Measurements from ENCODE around the gene C6orf58.

The C6orf58 gene

GRCh38 chr6:127592964-127593363 lies 16.0 kb downstream of the C6orf58 start:
- peak; percentile 4 to 41 for DNase-seq

DNA sequence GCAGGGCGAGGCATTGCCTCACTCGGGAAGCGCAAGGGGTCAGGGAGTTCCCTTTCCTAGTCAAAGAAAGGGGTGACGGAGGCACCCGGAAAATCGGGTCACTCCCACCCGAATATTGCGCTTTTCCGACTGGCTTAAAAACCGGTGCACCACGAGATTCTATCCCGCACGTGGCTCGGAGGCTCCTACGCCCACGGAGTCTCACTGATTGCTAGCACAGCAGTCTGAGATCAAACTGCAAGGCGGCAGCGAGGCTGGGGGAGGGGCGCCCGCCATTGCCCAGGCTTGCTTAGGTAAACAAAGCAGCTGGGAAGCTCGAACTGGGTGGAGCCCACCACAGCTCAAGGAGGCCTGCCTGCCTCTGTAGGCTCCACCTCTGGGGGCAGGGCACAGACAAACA lies 16.5 kb downstream of the C6orf58 start:
- DNase-seq = peak in 1 of 2 experiments; percentile 1

GRCh38 chr6:127606131-127606562 lies 29.2 kb downstream of the C6orf58 start:
- DNase-seq = peak; percentile 28 to 71

- no peak for DNase-seq
Observed at GRCh38 chr6:127608554-127609270, 31.7 kb downstream of the C6orf58 start.

- DNase-seq = no peak
Observed at GRCh38 chr6:127618729-127619128, 41.8 kb downstream of the C6orf58 start.

DNA sequence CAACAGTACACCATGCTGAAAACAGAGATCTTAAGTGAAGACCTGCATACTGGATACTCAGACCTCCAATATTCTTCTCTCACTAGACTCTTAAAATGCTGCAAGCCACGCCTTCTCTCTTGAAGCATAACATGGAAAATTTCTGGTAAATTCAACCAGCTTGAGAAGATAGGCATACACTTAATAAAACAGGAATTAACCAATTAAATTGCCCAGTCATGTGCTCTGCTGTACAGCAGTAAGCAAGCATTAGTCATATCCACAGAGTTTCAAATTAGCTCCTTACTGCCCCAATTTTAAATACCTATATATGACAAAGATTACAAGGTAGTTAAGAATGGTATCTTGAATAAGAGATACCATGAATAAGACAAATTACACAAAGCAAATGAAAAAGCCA lies 53.8 kb downstream of the C6orf58 start:
- no peak for DNase-seq

DNA sequence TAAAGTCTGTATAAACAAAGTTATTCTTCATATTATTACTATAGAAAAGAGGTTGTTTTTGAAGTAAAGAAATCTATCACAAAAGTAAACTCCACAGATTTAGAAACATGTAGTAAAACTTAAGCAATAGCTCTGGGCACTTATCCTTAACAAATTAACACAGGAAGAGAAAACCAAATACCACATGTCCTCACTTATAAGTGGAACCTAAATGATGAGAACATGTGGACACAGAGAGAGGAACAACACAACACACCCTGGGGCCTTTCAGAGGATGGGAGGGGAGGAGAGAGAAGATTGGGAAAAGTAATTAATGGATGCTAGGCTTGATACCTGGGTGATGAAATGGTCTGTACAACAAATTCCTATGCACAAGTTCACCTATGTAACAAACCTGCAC lies 57.2 kb downstream of the C6orf58 start:
- DNase-seq = no peak

DNA sequence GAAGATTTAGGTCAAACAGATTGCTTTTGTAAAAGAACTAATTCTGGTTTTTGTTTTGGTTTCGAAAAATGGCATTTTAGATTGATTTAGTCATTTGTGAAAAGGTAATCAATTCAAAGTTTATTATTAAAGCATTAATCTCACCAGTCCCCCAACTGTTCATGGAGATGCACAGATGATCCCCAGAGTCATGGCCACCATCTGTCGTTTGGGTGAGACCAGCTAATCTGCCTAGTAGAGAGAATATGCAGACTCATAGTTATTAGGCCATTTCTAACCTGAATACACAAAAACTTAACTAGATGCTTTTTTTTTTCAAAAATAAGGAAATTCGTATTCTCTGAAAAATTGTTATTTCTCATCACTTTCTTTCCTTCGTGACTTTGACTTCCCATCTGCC lies 58.1 kb downstream of the C6orf58 start:
- DNase-seq = no peak

DNA sequence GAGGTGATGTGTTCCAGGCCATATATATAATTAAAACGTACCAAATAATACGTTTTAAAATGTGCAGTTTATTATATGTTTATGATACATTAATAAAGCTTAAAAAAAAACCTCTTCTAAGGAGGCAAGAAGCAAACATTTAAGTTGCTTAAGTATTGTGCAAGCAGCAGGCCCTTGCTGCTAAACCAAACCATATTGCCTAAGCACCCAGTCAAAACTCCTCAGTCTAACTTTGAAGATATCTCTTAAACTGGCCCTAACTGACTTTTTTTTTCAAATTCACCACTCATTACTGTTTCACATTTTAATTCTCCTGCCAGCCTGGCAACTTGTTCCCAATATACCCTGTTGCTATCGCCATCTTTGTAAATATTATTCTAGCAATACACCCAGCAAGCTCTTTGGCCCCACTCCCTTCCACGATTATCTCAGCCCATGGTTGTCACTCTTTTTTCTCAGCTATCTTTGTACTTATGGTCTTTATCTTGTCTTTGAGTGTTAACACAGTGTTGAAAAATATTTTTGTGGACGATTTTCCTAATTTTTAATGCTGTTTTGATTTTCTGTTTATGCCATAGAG lies 60.9 kb downstream of the C6orf58 start:
- DNase-seq = no peak

Measured in NCI-H526 (cell line).